ENCODE results near the gene PLPP1.

The PLPP1 gene

DNA sequence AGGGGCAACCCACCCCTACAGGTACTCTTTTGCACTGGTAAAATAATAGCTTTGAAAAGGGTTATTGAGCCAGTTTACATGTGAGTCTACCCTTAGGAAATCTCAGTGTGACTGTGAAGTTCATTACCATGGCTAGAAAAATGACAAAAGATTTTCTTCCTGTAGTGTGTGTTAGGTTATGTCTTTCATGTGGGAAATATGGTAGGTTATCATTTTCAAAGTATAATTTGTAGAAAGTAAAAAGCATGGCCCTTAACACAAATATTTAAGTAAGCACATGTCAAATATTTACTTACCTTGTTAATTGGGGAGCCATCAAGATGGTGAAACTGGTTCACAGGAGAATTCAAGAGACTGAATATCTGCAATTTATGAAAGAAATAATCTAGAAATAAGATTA is 37.3 kb upstream of the PLPP1 start:
- no peak overlapping the region for H3K9ac ChIP-seq (ENCODE audit: low read length in 5 of 5)
- H3K4me1 ChIP-seq (ENCODE audit: control insufficient read depth in 5 of 5, insufficient read depth in 5 of 5, low read length in 5 of 5), result peaks cover 0 to 35% (median 34%) of the 10 kb centered on the region in 5 donors
- H3K9me3 ChIP-seq (ENCODE audit: control insufficient read depth in 5 of 5, low read length in 5 of 5), result no peaks in the 10 kb centered on the region
- no peak overlapping the region for H3K27ac ChIP-seq (ENCODE audit: low read depth, low read length)
- no peaks in the 10 kb centered on the region for H3K27me3 ChIP-seq (ENCODE audit: control insufficient read depth in 5 of 5, insufficient read depth in 4 of 5, low read length in 5 of 5)
- no peak overlapping the region for H3K4me3 ChIP-seq (ENCODE audit: low read depth in 1 of 5, low read length in 5 of 5)
- no peaks in the 10 kb centered on the region for H3K36me3 ChIP-seq (ENCODE audit: control insufficient read depth in 5 of 5, insufficient read depth in 5 of 5, low read length in 5 of 5)

DNA sequence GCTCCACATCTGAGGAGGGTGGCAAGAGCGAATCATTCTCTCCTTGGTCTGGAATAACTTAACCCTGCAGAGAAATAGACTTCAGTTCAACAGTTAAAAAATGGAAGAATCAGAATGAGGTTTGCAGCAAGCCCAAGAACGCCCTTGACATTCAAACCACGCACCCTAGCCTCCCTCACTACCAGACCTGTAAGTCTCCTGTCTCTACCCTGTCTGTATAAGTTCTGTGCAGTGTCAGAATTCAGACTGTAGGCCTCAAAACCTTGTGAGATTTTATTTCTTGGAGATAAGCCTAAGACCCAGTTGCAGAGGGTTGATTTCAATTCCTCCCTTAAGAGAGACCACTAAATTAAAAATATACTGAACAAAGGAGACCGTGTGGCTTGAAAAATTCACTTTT is 35.8 kb upstream of the PLPP1 start:
- peak overlapping the region; percentile 92 for H3K27ac ChIP-seq (ENCODE audit: low read depth, low read length)
- H3K36me3 ChIP-seq (ENCODE audit: control insufficient read depth in 5 of 5, insufficient read depth in 5 of 5, low read length in 5 of 5), result no peaks in the 10 kb centered on the region
- H3K27me3 ChIP-seq (ENCODE audit: control insufficient read depth in 5 of 5, insufficient read depth in 4 of 5, low read length in 5 of 5), result no peaks in the 10 kb centered on the region
- no peak overlapping the region for H3K4me3 ChIP-seq (ENCODE audit: low read depth in 1 of 5, low read length in 5 of 5)
- H3K9ac ChIP-seq (ENCODE audit: low read length in 5 of 5), result peak overlapping the region in 2 of 5 donors; percentile 24 to 52
- H3K4me1 ChIP-seq (ENCODE audit: control insufficient read depth in 5 of 5, insufficient read depth in 5 of 5, low read length in 5 of 5), result peaks cover 0 to 23% (median 21%) of the 10 kb centered on the region in 5 donors
- H3K9me3 ChIP-seq (ENCODE audit: control insufficient read depth in 5 of 5, low read length in 5 of 5), result no peaks in the 10 kb centered on the region

DNA sequence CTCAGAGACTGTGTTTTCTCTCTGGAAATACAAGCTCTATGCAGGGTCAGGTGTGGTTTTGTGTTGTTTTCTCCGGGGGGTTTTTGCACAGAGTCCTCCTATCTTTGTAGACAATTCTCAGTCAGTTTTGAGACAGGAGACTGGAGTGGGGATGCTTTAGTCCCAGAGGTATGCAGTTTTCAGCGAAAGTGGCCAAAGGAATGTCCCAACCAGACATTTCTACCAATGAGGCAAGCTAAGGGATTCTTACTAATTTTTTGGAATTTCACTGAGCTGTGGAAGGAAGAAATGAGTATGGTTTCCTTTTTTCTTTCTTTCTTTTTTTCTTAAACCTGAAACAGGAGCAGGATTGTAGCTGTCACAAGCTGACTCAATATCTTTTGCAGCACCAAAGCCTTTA is 35.3 kb upstream of the PLPP1 start:
- no peaks in the 10 kb centered on the region for H3K36me3 ChIP-seq (ENCODE audit: control insufficient read depth in 5 of 5, insufficient read depth in 5 of 5, low read length in 5 of 5)
- peak overlapping the region in 1 of 5 donors; percentile 41 for H3K9ac ChIP-seq (ENCODE audit: low read length in 5 of 5)
- peak overlapping the region; percentile 92 for H3K27ac ChIP-seq (ENCODE audit: low read depth, low read length)
- H3K4me3 ChIP-seq (ENCODE audit: low read depth in 1 of 5, low read length in 5 of 5), result peak overlapping the region in 1 of 5 donors; percentile 7
- H3K27me3 ChIP-seq (ENCODE audit: control insufficient read depth in 5 of 5, insufficient read depth in 4 of 5, low read length in 5 of 5), result no peaks in the 10 kb centered on the region
- H3K4me1 ChIP-seq (ENCODE audit: control insufficient read depth in 5 of 5, insufficient read depth in 5 of 5, low read length in 5 of 5), result peaks cover 0 to 23% (median 20%) of the 10 kb centered on the region in 5 donors
- H3K9me3 ChIP-seq (ENCODE audit: control insufficient read depth in 5 of 5, low read length in 5 of 5), result no peaks in the 10 kb centered on the region

DNA sequence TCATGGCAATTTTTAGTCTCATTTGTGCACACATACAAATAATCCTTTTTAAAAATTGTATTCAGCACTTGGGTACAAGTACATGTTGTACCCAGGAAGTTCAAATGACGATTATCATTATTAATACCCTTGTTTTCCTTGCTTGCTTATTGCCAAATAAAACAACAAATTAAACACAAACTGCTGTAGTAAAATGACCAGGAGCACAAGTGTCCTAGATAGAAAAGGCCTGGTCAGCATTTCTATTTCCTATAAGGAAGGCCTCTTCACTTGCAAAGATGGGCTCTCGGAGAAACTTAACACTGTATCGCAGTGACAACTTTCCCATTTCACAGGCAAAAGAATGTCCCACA is 34.7 kb upstream of the PLPP1 start:
- H3K4me3 ChIP-seq (ENCODE audit: low read depth in 1 of 5, low read length in 5 of 5), result peak overlapping the region in 2 of 5 donors; percentile 7 to 65
- no peaks in the 10 kb centered on the region for H3K36me3 ChIP-seq (ENCODE audit: control insufficient read depth in 5 of 5, insufficient read depth in 5 of 5, low read length in 5 of 5)
- no peaks in the 10 kb centered on the region for H3K27me3 ChIP-seq (ENCODE audit: control insufficient read depth in 5 of 5, insufficient read depth in 4 of 5, low read length in 5 of 5)
- peak overlapping the region in 4 of 5 donors; percentile 28 to 54 (median 36) for H3K9ac ChIP-seq (ENCODE audit: low read length in 5 of 5)
- no peaks in the 10 kb centered on the region for H3K9me3 ChIP-seq (ENCODE audit: control insufficient read depth in 5 of 5, low read length in 5 of 5)
- H3K27ac ChIP-seq (ENCODE audit: low read depth, low read length), result peak overlapping the region; percentile 92
- peaks cover 0 to 23% (median 20%) of the 10 kb centered on the region in 5 donors for H3K4me1 ChIP-seq (ENCODE audit: control insufficient read depth in 5 of 5, insufficient read depth in 5 of 5, low read length in 5 of 5)

DNA sequence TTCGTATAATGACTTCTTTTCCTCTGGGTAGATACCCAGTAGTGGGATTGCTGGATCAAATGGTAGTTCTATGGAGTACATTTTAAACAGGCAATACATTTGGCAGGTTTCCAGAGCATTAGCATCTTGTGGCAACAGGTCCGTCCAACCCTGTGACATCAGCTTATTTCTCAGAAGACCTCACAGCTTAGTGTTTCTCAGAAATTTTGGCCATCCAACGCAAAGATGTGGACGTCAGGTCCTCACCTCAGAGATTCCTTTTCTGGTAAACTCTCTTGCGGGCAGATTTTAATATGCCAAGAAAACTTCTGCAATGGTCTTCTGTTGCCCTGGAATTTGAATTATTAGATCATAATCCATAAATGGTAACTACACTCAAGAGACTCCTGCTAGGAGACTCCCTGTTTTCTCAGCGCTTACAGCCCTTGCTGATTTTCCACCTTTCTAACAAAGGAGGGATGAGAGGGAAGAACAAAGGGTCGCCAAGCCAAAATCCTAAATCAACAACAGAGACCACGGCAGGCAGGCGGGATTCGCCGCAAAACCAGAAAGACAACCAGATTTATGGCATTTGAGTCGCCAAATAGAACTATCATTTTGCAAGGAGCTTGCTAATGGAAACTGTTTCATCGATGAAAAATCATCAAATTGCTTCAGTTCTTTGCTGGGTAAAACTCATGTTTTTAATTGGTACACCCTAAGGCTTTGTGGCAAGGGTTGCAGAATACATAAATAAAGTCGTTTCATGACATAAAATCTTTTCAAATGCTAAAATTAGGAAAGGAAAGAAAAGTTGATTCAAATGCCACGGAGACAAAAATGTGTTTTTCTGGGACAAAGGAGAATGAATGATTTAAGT is 34.1 kb upstream of the PLPP1 start:
- Histone ChIP-seq H3K4me3 (ENCODE audit: low read depth in 1 of 5, low read length in 5 of 5) (peak overlapping the region in 4 of 5 donors; percentile 20 to 65 (median 40)), H3K27ac (ENCODE audit: low read depth, low read length) (peak overlapping the region; percentile 92), H3K27me3 (ENCODE audit: control insufficient read depth in 5 of 5, insufficient read depth in 4 of 5, low read length in 5 of 5) (no peaks in the 10 kb centered on the region), H3K4me1 (ENCODE audit: control insufficient read depth in 5 of 5, insufficient read depth in 5 of 5, low read length in 5 of 5) (peaks cover 0 to 23% (median 20%) of the 10 kb centered on the region in 5 donors), H3K36me3 (ENCODE audit: control insufficient read depth in 5 of 5, insufficient read depth in 5 of 5, low read length in 5 of 5) (no peaks in the 10 kb centered on the region), H3K9ac (ENCODE audit: low read length in 5 of 5) (peak overlapping the region in 3 of 5 donors; percentile 30 to 54 (median 41)), H3K9me3 (ENCODE audit: control insufficient read depth in 5 of 5, low read length in 5 of 5) (no peaks in the 10 kb centered on the region)

DNA sequence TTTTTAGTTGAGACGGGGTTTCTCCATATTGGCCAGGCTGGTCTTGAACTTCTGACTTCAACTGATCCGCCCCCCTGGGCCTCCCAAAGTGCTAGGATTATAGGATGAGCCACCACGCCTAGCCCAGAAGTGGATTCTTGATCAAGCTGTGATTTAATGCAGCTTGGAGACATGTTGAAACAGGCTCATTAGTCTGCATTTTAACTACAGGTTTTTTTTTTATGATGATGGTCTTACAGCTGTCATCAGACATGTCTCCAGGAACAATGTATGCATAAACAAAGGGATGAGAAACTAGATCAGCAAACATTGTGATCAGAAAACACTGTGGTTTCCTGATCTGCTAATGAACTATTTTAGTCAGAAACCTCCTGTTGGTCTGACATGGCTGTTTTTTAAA is 30.0 kb upstream of the PLPP1 start:
- H3K36me3 ChIP-seq (ENCODE audit: control insufficient read depth in 5 of 5, insufficient read depth in 5 of 5, low read length in 5 of 5), result no peaks in the 10 kb centered on the region
- H3K27ac ChIP-seq (ENCODE audit: low read depth, low read length), result no peak overlapping the region

DNA sequence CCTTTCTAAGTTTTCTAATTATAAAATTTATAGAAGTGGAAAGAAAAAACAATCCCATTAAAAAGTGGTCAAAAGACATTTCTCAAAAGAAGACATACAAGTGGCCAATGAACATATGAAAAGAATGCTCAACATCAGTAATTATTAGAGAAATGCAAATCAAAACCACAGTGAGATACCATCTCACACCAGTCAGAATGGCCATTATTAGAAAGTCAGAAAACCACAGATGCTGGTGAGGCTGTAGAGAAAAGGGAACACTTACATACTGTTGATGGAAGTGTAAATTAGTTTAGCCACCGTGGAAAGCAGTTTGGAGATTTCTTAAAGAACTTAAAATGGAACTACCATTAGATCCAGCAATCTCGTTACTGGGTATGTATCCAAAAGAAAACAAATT is 23.7 kb upstream of the PLPP1 start:
- no peaks in the 10 kb centered on the region for H3K9me3 ChIP-seq (ENCODE audit: control insufficient read depth in 5 of 5, low read length in 5 of 5)
- no peak overlapping the region for H3K4me3 ChIP-seq (ENCODE audit: low read depth in 1 of 5, low read length in 5 of 5)
- no peaks in the 10 kb centered on the region for H3K36me3 ChIP-seq (ENCODE audit: control insufficient read depth in 5 of 5, insufficient read depth in 5 of 5, low read length in 5 of 5)
- peaks cover 0 to 9% (median 0%) of the 10 kb centered on the region in 5 donors for H3K4me1 ChIP-seq (ENCODE audit: control insufficient read depth in 5 of 5, insufficient read depth in 5 of 5, low read length in 5 of 5)
- no peak overlapping the region for H3K27ac ChIP-seq (ENCODE audit: low read depth, low read length)
- H3K9ac ChIP-seq (ENCODE audit: low read length in 5 of 5), result no peak overlapping the region
- H3K27me3 ChIP-seq (ENCODE audit: control insufficient read depth in 5 of 5, insufficient read depth in 4 of 5, low read length in 5 of 5), result no peaks in the 10 kb centered on the region

More for the DNA sequence above, 30.0 kb upstream of the PLPP1 start:
- Histone ChIP-seq H3K4me3 (ENCODE audit: low read depth in 1 of 5, low read length in 5 of 5) (no peak overlapping the region), H3K9me3 (ENCODE audit: control insufficient read depth in 5 of 5, low read length in 5 of 5) (no peaks in the 10 kb centered on the region), H3K27me3 (ENCODE audit: control insufficient read depth in 5 of 5, insufficient read depth in 4 of 5, low read length in 5 of 5) (no peaks in the 10 kb centered on the region), H3K9ac (ENCODE audit: low read length in 5 of 5) (no peak overlapping the region), H3K4me1 (ENCODE audit: control insufficient read depth in 5 of 5, insufficient read depth in 5 of 5, low read length in 5 of 5) (peaks cover 0 to 13% (median 10%) of the 10 kb centered on the region in 5 donors)

DNA sequence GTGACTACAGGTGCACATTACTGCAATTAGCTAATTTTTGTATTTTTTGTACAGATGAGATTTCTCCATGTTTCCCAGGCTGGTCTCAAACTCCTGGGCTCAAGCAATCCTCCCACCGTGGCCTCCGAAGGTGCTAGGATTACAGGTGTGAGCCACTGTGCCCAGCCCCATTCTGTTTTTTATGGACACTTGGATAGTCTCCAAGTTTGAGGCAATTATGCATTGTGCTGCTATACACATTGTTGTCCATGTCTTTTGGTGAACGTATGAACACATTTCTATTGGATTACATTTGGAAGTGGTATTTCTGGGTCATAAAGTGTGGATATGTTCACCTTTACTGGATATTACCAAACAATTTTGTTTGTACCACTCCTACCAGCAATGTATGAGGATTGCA is 22.4 kb upstream of the PLPP1 start:
- no peaks in the 10 kb centered on the region for H3K36me3 ChIP-seq (ENCODE audit: control insufficient read depth in 5 of 5, insufficient read depth in 5 of 5, low read length in 5 of 5)
- no peak overlapping the region for H3K27ac ChIP-seq (ENCODE audit: low read depth, low read length)
- H3K9me3 ChIP-seq (ENCODE audit: control insufficient read depth in 5 of 5, low read length in 5 of 5), result no peaks in the 10 kb centered on the region
- H3K9ac ChIP-seq (ENCODE audit: low read length in 5 of 5), result no peak overlapping the region
- H3K4me3 ChIP-seq (ENCODE audit: low read depth in 1 of 5, low read length in 5 of 5), result no peak overlapping the region
- peaks cover 0 to 9% (median 0%) of the 10 kb centered on the region in 5 donors for H3K4me1 ChIP-seq (ENCODE audit: control insufficient read depth in 5 of 5, insufficient read depth in 5 of 5, low read length in 5 of 5)
- no peaks in the 10 kb centered on the region for H3K27me3 ChIP-seq (ENCODE audit: control insufficient read depth in 5 of 5, insufficient read depth in 4 of 5, low read length in 5 of 5)

DNA sequence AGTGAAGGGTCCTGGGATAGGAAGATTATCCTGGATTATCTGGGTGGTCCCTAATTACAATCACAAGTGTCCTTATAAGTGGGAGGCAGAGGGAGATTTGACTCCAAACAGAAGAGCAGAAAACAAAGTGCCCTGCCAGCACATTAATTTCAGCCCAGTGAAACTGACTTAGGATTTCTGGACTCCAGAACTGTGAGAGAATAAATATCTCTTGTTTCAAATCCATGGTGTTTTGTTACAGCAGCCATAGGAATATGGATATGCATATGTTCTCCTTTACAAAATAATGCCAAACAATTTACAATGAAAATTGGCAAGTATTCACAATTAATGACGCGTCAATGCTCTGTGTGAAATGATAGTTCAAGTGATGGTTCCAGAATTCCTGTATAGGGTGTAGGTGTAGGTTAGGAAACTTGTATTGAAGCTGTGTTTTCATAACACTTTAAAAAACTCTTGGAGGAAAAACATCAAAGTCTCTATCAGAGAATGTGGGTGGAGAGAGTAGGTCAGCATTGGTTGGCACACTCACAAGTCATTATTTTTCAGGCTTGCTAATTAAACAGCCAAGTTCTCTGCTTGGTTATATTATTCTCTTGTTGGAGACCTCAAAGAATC is 19.9 kb upstream of the PLPP1 start:
- H3K4me3 ChIP-seq (ENCODE audit: low read depth in 1 of 5, low read length in 5 of 5), result peak overlapping the region in 1 of 5 donors; percentile 2
- H3K9ac ChIP-seq (ENCODE audit: low read length in 5 of 5), result peak overlapping the region in 1 of 5 donors; percentile 19
- peak overlapping the region; percentile 29 for H3K27ac ChIP-seq (ENCODE audit: low read depth, low read length)
- no peaks in the 10 kb centered on the region for H3K9me3 ChIP-seq (ENCODE audit: control insufficient read depth in 5 of 5, low read length in 5 of 5)
- H3K27me3 ChIP-seq (ENCODE audit: control insufficient read depth in 5 of 5, insufficient read depth in 4 of 5, low read length in 5 of 5), result no peaks in the 10 kb centered on the region
- no peaks in the 10 kb centered on the region for H3K36me3 ChIP-seq (ENCODE audit: control insufficient read depth in 5 of 5, insufficient read depth in 5 of 5, low read length in 5 of 5)
- H3K4me1 ChIP-seq (ENCODE audit: control insufficient read depth in 5 of 5, insufficient read depth in 5 of 5, low read length in 5 of 5), result peaks cover 0 to 9% (median 0%) of the 10 kb centered on the region in 5 donors

DNA sequence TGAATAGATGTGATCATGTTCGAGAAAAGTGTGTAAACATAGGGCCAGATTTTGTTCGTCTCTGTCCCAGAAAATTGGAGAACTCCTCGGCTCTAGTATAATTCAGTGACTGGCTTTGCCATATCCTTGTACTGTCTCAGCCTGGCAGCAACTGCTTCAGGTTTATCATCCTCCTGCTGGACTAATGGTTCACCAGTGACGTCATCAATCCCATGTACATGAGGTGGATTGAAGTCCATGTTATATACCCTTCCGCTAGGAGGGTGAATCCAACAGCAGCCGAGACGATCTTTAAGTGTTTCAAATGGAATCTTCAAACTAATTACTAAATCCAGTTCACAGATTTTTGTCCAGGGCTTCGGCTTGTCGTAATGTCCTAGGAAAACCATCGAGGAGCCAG is 17.1 kb upstream of the PLPP1 start:
- peaks cover 0 to 9% (median 0%) of the 10 kb centered on the region in 5 donors for H3K4me1 ChIP-seq (ENCODE audit: control insufficient read depth in 5 of 5, insufficient read depth in 5 of 5, low read length in 5 of 5)
- no peaks in the 10 kb centered on the region for H3K27me3 ChIP-seq (ENCODE audit: control insufficient read depth in 5 of 5, insufficient read depth in 4 of 5, low read length in 5 of 5)
- H3K36me3 ChIP-seq (ENCODE audit: control insufficient read depth in 5 of 5, insufficient read depth in 5 of 5, low read length in 5 of 5), result no peaks in the 10 kb centered on the region
- no peak overlapping the region for H3K4me3 ChIP-seq (ENCODE audit: low read depth in 1 of 5, low read length in 5 of 5)
- H3K9me3 ChIP-seq (ENCODE audit: control insufficient read depth in 5 of 5, low read length in 5 of 5), result no peaks in the 10 kb centered on the region
- H3K27ac ChIP-seq (ENCODE audit: low read depth, low read length), result no peak overlapping the region
- no peak overlapping the region for H3K9ac ChIP-seq (ENCODE audit: low read length in 5 of 5)

Measured in subcutaneous abdominal adipose tissue (tissue), 5 donors.